Stimulated activated effector memory CD8-positive, alpha-beta T cell treated with anti-CD3 and anti-CD28 coated beads, Interleukin-12 subunit alpha, Interleukin-12 subunit beta, amount 100 ng/mL, for 72 hours (primary cell): ENCODE data around the gene IFNA13.
"Not testable (repeated sequence)": the region's sequence is repeated elsewhere in the genome, so short reads cannot be mapped to it uniquely, and the experiment has no call there.

Source experiments
- ATAC-seq: fragments of 150-1000 bp; cut with Tn5 transposase; 2 replicates; pipeline ENCODE4 v1.10.0; 2021
- DNase-seq, 2 donors: peaks; one replicate each; pipeline ENCODE4 v3.0.0; 2021 to 2022; ENCODE audit warnings: low spot score in 2 of 2
- H3K27ac Mint-ChIP-seq: one replicate; pipeline ENCODE4 v1.8.0; 2022; ENCODE audit warnings: mild to moderate bottlenecking, mixed read lengths
- H3K36me3 Mint-ChIP-seq: one replicate; pipeline ENCODE4 v1.8.0; 2022; ENCODE audit warnings: mild to moderate bottlenecking, mixed read lengths
- H3K4me1 Mint-ChIP-seq: one replicate; pipeline ENCODE4 v1.8.0; 2022; ENCODE audit warnings: mixed read lengths
- H3K4me3 Mint-ChIP-seq: one replicate; pipeline ENCODE4 v1.8.0; 2022; ENCODE audit warnings: mild to moderate bottlenecking, mixed read lengths
- H3K9me3 Mint-ChIP-seq: one replicate; pipeline ENCODE4 v1.8.0; 2022; ENCODE audit warnings: mixed read lengths

The IFNA13 gene

GRCh38 chr9:21383627-21384026 is 15.8 kb upstream of the IFNA13 start:
- peaks cover 22% of the 10 kb centered on the region for H3K4me1 Mint-ChIP-seq
- DNase-seq (no peak), ATAC-seq (no peak)
- no peaks in the 10 kb centered on the region for H3K9me3 Mint-ChIP-seq
- no peak overlapping the region for H3K4me3 Mint-ChIP-seq
- no peak overlapping the region for H3K27ac Mint-ChIP-seq
- no peaks in the 10 kb centered on the region for H3K36me3 Mint-ChIP-seq

GRCh38 chr9:21381448-21382339 is 13.8 kb upstream of the IFNA13 start:
- Mint-ChIP-seq H3K4me1 (peaks cover 23% of the 10 kb centered on the region), H3K9me3 (no peaks in the 10 kb centered on the region), H3K27ac (no peak overlapping the region), H3K4me3 (no peak overlapping the region), H3K36me3 (no peaks in the 10 kb centered on the region)
- DNase-seq (no peak), ATAC-seq (peak; percentile 80)

GRCh38 chr9:21371467-21371866 is 3.6 kb upstream of the IFNA13 start:
- H3K4me3 Mint-ChIP-seq, H3K4me1 Mint-ChIP-seq, DNase-seq, H3K36me3 Mint-ChIP-seq, H3K9me3 Mint-ChIP-seq, ATAC-seq: not testable (repeated sequence)
- peak overlapping the region; percentile 17 for H3K27ac Mint-ChIP-seq

GRCh38 chr9:21367169-21367568 is 688 bp downstream of the IFNA13 start:
- not testable (repeated sequence) for H3K36me3 Mint-ChIP-seq, ATAC-seq, H3K4me1 Mint-ChIP-seq, H3K9me3 Mint-ChIP-seq, DNase-seq, H3K4me3 Mint-ChIP-seq, H3K27ac Mint-ChIP-seq

- Mint-ChIP-seq H3K4me1 (peaks cover 9% of the 10 kb centered on the region), H3K9me3 (no peaks in the 10 kb centered on the region), H3K4me3 (no peak overlapping the region), H3K27ac (no peak overlapping the region), H3K36me3 (no peaks in the 10 kb centered on the region)
- ATAC-seq (no peak), DNase-seq (no peak)
These were observed 5.6 kb downstream of the IFNA13 start for GRCh38 chr9:21362287-21362686.

GRCh38 chr9:21357479-21358460 is 10.1 kb downstream of the IFNA13 start:
- DNase-seq: no peak
- Mint-ChIP-seq H3K27ac (peak overlapping the region; percentile 9), H3K36me3 (no peaks in the 10 kb centered on the region), H3K4me1 (peaks cover 13% of the 10 kb centered on the region), H3K4me3 (peak overlapping the region; percentile 29), H3K9me3 (peaks cover 5% of the 10 kb centered on the region)
- ATAC-seq: peak; percentile 95

- no peak for ATAC-seq
- H3K27ac Mint-ChIP-seq: no peak within 1 kb of the TSS
- H3K9me3 Mint-ChIP-seq: peaks cover 5% of the 10 kb centered on the region
- DNase-seq: no peak
- H3K4me1 Mint-ChIP-seq: no peaks in the 10 kb centered on the region
- H3K4me3 Mint-ChIP-seq: no peak within 1 kb of the TSS
- no peaks in the 10 kb centered on the region for H3K36me3 Mint-ChIP-seq
These were observed 17.1 kb downstream of the IFNA13 start, which contains the start of gene IFNA6 for GRCh38 chr9:21350787-21351186. Gene IFNA6, minus strand, starts transcription at chr9:21350887. Its CDS starts 0 bp downstream, at chr9:21350887.

GRCh38 chr9:21348430-21348970 is 19.4 kb downstream of the IFNA13 start:
- DNase-seq (no peak), ATAC-seq (no peak)
- Mint-ChIP-seq H3K4me3 (no peak overlapping the region), H3K4me1 (no peaks in the 10 kb centered on the region), H3K9me3 (no peaks in the 10 kb centered on the region), H3K27ac (no peak overlapping the region), H3K36me3 (no peaks in the 10 kb centered on the region)

GRCh38 chr9:21340735-21341134 is 27.1 kb downstream of the IFNA13 start:
- H3K27ac Mint-ChIP-seq: no peak overlapping the region
- no peak for ATAC-seq
- H3K9me3 Mint-ChIP-seq: no peaks in the 10 kb centered on the region
- H3K4me1 Mint-ChIP-seq: peaks cover 6% of the 10 kb centered on the region
- H3K36me3 Mint-ChIP-seq: no peaks in the 10 kb centered on the region
- no peak overlapping the region for H3K4me3 Mint-ChIP-seq
- no peak for DNase-seq

- Mint-ChIP-seq H3K27ac (peak overlapping the region; percentile 90), H3K36me3 (peaks cover 14% of the 10 kb centered on the region), H3K9me3 (no peaks in the 10 kb centered on the region), H3K4me3 (peak overlapping the region; percentile 83), H3K4me1 (peaks cover 30% of the 10 kb centered on the region)
- ATAC-seq: no peak
- no peak for DNase-seq
These were observed 31.4 kb downstream of the IFNA13 start for GRCh38 chr9:21336457-21336856.

- Mint-ChIP-seq H3K36me3 (peaks cover 29% of the 10 kb centered on the region), H3K4me3 (peak within 1 kb of the TSS; percentile 83), H3K27ac (peak within 1 kb of the TSS; percentile 90), H3K9me3 (no peaks in the 10 kb centered on the region), H3K4me1 (peaks cover 41% of the 10 kb centered on the region)
- peak; percentile 90 for ATAC-seq
- DNase-seq: peak; percentile 72 to 92
These were observed 32.9 kb downstream of the IFNA13 start, which contains the start of gene KLHL9 for GRCh38 chr9:21334701-21335632. Gene KLHL9, minus strand, starts transcription at chr9:21335404. Its CDS starts 545 bp downstream, at chr9:21334859.

- ATAC-seq (no peak), DNase-seq (no peak)
- Mint-ChIP-seq H3K27ac (no peak overlapping the region), H3K4me3 (peak overlapping the region; percentile 83), H3K9me3 (no peaks in the 10 kb centered on the region), H3K36me3 (peaks cover 46% of the 10 kb centered on the region), H3K4me1 (peaks cover 45% of the 10 kb centered on the region)
These were observed 34.6 kb downstream of the IFNA13 start for GRCh38 chr9:21333226-21333625.

- peaks cover 55% of the 10 kb centered on the region for H3K4me1 Mint-ChIP-seq
- H3K4me3 Mint-ChIP-seq: peak overlapping the region; percentile 83
- no peak overlapping the region for H3K27ac Mint-ChIP-seq
- H3K36me3 Mint-ChIP-seq: peaks cover 48% of the 10 kb centered on the region
- ATAC-seq (no peak), DNase-seq (no peak)
- no peaks in the 10 kb centered on the region for H3K9me3 Mint-ChIP-seq
These were observed 36.0 kb downstream of the IFNA13 start for GRCh38 chr9:21331676-21332402.
